Activated CD8-positive, alpha-beta memory T cell treated with anti-CD3 and anti-CD28 coated beads, Interleukin-2, amount 10 ng/mL, durations not matched to agents 7 days and 5 days (primary cell): ENCODE results near the gene LIN7C. TPM values are rescaled to one million over a fixed set of nuclear protein-coding genes. Genes with fewer than 3 reads are reported as not detected.

Source experiments
- ATAC-seq: fragments of 150-1000 bp; cut with Tn5 transposase; one replicate; pipeline ENCODE4 v1.10.0; 2021; ENCODE audit warnings: moderate library complexity
- CTCF ChIA-PET: fragments of 350-600 bp; sonication (Branson Sonifier 250); formaldehyde crosslinking; loops from one replicate; lab custom pipeline; 2021; ENCODE audit warnings: antibody characterized with exemption; lab: Charles Lee
- DNase-seq: peaks from one replicate; pipeline ENCODE4 v3.0.0-alpha.2; 2020
- H3K27ac Mint-ChIP-seq: one replicate; pipeline ENCODE4 v1.8.0; 2021; ENCODE audit warnings: mild to moderate bottlenecking, mixed read lengths
- H3K27me3 Mint-ChIP-seq: one replicate; pipeline ENCODE4 v1.8.0; 2021; ENCODE audit warnings: mixed read lengths
- H3K36me3 Mint-ChIP-seq: one replicate; pipeline ENCODE4 v1.8.0; 2021; ENCODE audit warnings: mild to moderate bottlenecking, mixed read lengths
- H3K4me1 Mint-ChIP-seq: one replicate; pipeline ENCODE4 v1.8.0; 2021; ENCODE audit warnings: mixed read lengths
- H3K4me3 Mint-ChIP-seq: one replicate; pipeline ENCODE4 v1.8.0; 2021; ENCODE audit warnings: mild to moderate bottlenecking, moderate library complexity, mixed read lengths
- H3K9me3 Mint-ChIP-seq: one replicate; pipeline ENCODE4 v1.8.0; 2022; ENCODE audit warnings: low read depth, mixed read lengths
- microRNA-seq: library from miRNA; unstranded; fragments of <30 nt; microRNA quantifications from one replicate; pipeline ENCODE4 v1.2.0, GENCODE V29; 2022
- total RNA-seq, 2 experiments: library from RNA; stranded (reverse); gene quantifications; one replicate each; pipeline ENCODE4 v1.2.3, GENCODE V29; 2021

Gene LIN7C
- total RNA-seq, 2 experiments from 2014 or later, result 18.2 to 23.1 TPM

DNA sequence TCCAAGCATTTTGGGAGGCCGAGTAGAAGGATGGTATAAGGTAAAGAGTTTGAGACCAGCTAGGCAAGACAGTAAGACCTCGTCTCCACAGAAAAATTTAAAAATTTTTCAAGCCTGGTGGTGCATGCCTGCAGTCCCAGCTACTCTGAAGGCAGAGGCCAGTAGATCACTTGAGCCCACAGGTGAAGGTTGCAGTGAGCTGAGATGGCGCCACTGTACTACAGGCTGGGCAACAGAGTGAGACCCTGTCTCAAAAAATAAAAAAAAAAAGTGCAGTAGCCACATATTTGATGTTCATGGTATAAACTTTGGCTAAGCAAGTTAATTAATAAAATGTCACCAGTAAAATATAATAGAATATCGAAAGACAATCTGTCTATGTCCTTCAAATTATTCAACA is 60.9 kb downstream of the LIN7C start:
- H3K4me3 Mint-ChIP-seq, result no peak overlapping the region
- no peak for DNase-seq
- CTCF ChIA-PET, result no interaction called here
- no peaks in the 10 kb centered on the region for H3K4me1 Mint-ChIP-seq
- H3K9me3 Mint-ChIP-seq, result no peaks in the 10 kb centered on the region
- H3K27ac Mint-ChIP-seq, result no peak overlapping the region
- H3K36me3 Mint-ChIP-seq, result no peaks in the 10 kb centered on the region
- H3K27me3 Mint-ChIP-seq, result peaks cover 12% of the 10 kb centered on the region
- no peak for ATAC-seq

DNA sequence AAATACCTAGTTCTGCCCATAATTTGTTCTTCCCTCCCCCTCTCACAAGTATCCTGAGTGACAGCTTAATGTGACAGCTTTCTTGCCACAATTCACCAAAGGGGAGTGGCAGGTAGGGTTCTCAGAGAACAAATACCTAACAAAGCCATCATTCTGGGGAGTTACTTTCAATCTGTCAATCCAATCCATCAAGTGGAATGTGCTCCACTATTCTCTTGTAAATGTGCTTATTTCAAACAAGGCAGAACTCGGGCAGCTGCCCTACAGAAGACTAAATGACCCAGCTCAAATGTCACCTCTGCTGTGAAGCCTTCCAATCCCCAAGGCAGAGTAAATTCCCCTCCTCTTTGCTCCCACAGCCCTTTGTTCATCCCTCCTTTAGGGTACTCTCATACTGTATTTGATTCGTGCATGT is 61.8 kb downstream of the LIN7C start:
- H3K9me3 Mint-ChIP-seq, result no peaks in the 10 kb centered on the region
- no peak overlapping the region for H3K27ac Mint-ChIP-seq
- DNase-seq (no peak), ATAC-seq (no peak)
- CTCF ChIA-PET, result no interaction called here
- H3K36me3 Mint-ChIP-seq, result no peaks in the 10 kb centered on the region
- H3K4me3 Mint-ChIP-seq, result no peak overlapping the region
- H3K4me1 Mint-ChIP-seq, result no peaks in the 10 kb centered on the region
- peaks cover 12% of the 10 kb centered on the region for H3K27me3 Mint-ChIP-seq

Small RNA genes lying within 50 kb of the gene (microRNA-seq; reads per million reads assigned to microRNA genes)
- not detected for gene MIR8087

Other genes starting within 250 kb of the LIN7C start
- 10 to 100 TPM; 17.8 to 19.2 TPM for gene CCDC34, start 143.6 kb downstream of the LIN7C start, total RNA-seq
- under 1 TPM; 0.29 to 0.42 TPM for gene LGR4, start 34.0 kb downstream of the LIN7C start, total RNA-seq
- not detected for gene BDNF, start 193.7 kb upstream of the LIN7C start, total RNA-seq